Sigmoid colon (tissue), 7 donors: ENCODE data around the gene PTGDS. TPM values are rescaled to one million over a fixed set of nuclear protein-coding genes. Genes with fewer than 3 reads are reported as not detected.

Experiments used
- DNase-seq: peaks from one replicate; pipeline ENCODE4 v3.0.0-alpha.2; 2019
- H3K27ac ChIP-seq, 4 donors: fragments of 200-600 bp; sonication (generic); one replicate each; pipeline ENCODE4 v1.5.1; 2016 to 2019; ENCODE audit warnings: mild to moderate bottlenecking in 1 of 4
- H3K27me3 ChIP-seq, 3 donors: fragments of 200-600 bp; sonication (generic); one replicate each; pipeline ENCODE4 v1.5.1; 2019; ENCODE audit warnings: mild to moderate bottlenecking in 1 of 3
- H3K36me3 ChIP-seq, 4 donors: fragments of 200-600 bp; sonication (generic); one replicate each; pipeline ENCODE4 v1.5.1; 2016 to 2019
- H3K4me1 ChIP-seq, 4 donors: fragments of 200-600 bp; sonication (generic); one replicate each; pipeline ENCODE4 v1.5.1; 2017 to 2019
- H3K4me3 ChIP-seq, 4 donors: fragments of 200-600 bp; sonication (generic); one replicate each; pipeline ENCODE4 v1.5.1; 2017 to 2019; ENCODE audit warnings: mild to moderate bottlenecking in 2 of 4, moderate library complexity in 1 of 4
- H3K9me3 ChIP-seq, 4 donors: fragments of 200-600 bp in 3 of 4; sonication (generic) in 3 of 4; one replicate each; pipeline versions ENCODE4 v1.5.1 to v1.6.1; 2013 to 2019
- CTCF ChIP-seq, 4 experiments: fragments of 450-650 bp in 3 of 4; fragments of 200-600 bp in 1 of 4; IDR thresholded peaks; one replicate each; pipeline ENCODE4 v1.5.1; 2016 to 2019; ENCODE audit warnings: antibody characterized with exemption in 4 of 4, mild to moderate bottlenecking in 3 of 4, moderate library complexity in 2 of 4
- EP300 ChIP-seq, 4 donors: sonication (generic); formaldehyde crosslinking; IDR thresholded peaks; one replicate each; pipeline ENCODE4 v1.6.1; 2017; ENCODE audit warnings: antibody characterized with exemption in 4 of 4
- POLR2A ChIP-seq, 2 donors: fragments of 450-650 bp; IDR thresholded peaks; one replicate each; pipeline ENCODE4 v1.6.1; 2016; ENCODE audit warnings: antibody characterized with exemption in 2 of 2, mild to moderate bottlenecking in 2 of 2, moderate library complexity in 2 of 2
- POLR2AphosphoS5 ChIP-seq, 4 donors: sonication (generic); formaldehyde crosslinking; IDR thresholded peaks; one replicate each; pipeline ENCODE4 v1.6.1; 2017; ENCODE audit warnings: antibody characterized with exemption in 4 of 4
- WGBS, 2 donors: extraction: QIAGEN DNeasy Blood & Tissue Kit; methylation state at CpG; one replicate each; pipeline ENCODE4 v1.1.7; 2013; 5-methylcytosine and 5-hydroxymethylcytosine counted together
- intact Hi-C: fragments of 100-400 bp; cut with DNase I; formaldehyde crosslinking; loops from one replicate; pipeline ENCODE4 v1.15.1; 2023
- polyA plus RNA-seq, 3 donors: library from polyadenylated mRNA; stranded (reverse); fragments of 200-250 nt; gene quantifications; one replicate each; pipeline ENCODE4 v1.2.3, GENCODE V29; 2013
- total RNA-seq, 4 donors: library from RNA; depleted of rRNA; stranded (reverse); fragments of >200 nt; gene quantifications; one replicate each; pipeline ENCODE4 v1.1.0, GENCODE V29; 2016
- donor health status: healthy with polysubstance abuse.
- donor health status: Bipolar disorder and iron deficiency.
- donor health status: healthy.

The PTGDS gene
- total and polyA plus RNA-seq, 7 donors = 8.3 to 218 (median 28.5) TPM

- TF ChIP-seq CTCF (IDR thresholded peaks at IDR 0.05) = no peak
- no peak for TF ChIP-seq POLR2AphosphoS5 (IDR thresholded peaks at IDR 0.05)
- TF ChIP-seq POLR2A (IDR thresholded peaks at IDR 0.05) = no peak
- TF ChIP-seq EP300 (IDR thresholded peaks at IDR 0.05) = no peak
- H3K4me3 ChIP-seq = no peak overlapping the region
- intact Hi-C loops = no loop called here
- WGBS, 2 donors = 95 to 96% methylated on average over 49 of the region's 49 CpGs
- DNase-seq = no peak
- H3K36me3 ChIP-seq = peaks cover 0 to 50% (median 19%) of the 10 kb centered on the region in 4 donors
- no peaks in the 10 kb centered on the region for H3K4me1 ChIP-seq
- no peaks in the 10 kb centered on the region for H3K9me3 ChIP-seq
- no peak overlapping the region for H3K27ac ChIP-seq
- no peaks in the 10 kb centered on the region for H3K27me3 ChIP-seq
Observed at GRCh38 chr9:137009938-137010732, 32.8 kb downstream of the PTGDS start.

GRCh38 chr9:137011156-137011555, 33.9 kb downstream of the PTGDS start:
- 94 to 97% methylated on average over 24 of the region's 24 CpGs for WGBS, 2 donors
- peaks cover 0 to 60% (median 20%) of the 10 kb centered on the region in 4 donors for H3K36me3 ChIP-seq
- no peak for TF ChIP-seq EP300 (IDR thresholded peaks at IDR 0.05)

GRCh38 chr9:137011907-137012675, 34.8 kb downstream of the PTGDS start:
- Histone ChIP-seq H3K27ac (no peak overlapping the region), H3K9me3 (no peaks in the 10 kb centered on the region), H3K4me1 (no peaks in the 10 kb centered on the region), H3K36me3 (peaks cover 0 to 69% (median 20%) of the 10 kb centered on the region in 4 donors), H3K4me3 (no peak overlapping the region), H3K27me3 (no peaks in the 10 kb centered on the region)
- TF ChIP-seq EP300 (IDR thresholded peaks at IDR 0.05) = no peak
- no peak for TF ChIP-seq POLR2AphosphoS5 (IDR thresholded peaks at IDR 0.05)
- no peak for TF ChIP-seq POLR2A (IDR thresholded peaks at IDR 0.05)
- TF ChIP-seq CTCF (IDR thresholded peaks at IDR 0.05) = no peak
- WGBS, 2 donors = 91 to 92% methylated on average over 39 of the region's 39 CpGs
- DNase-seq = no peak
- intact Hi-C loops = no loop called here

More at GRCh38 chr9:137011156-137011555, 33.9 kb downstream of the PTGDS start:
- Histone ChIP-seq H3K27me3 (no peaks in the 10 kb centered on the region), H3K27ac (no peak overlapping the region), H3K4me3 (no peak overlapping the region), H3K4me1 (no peaks in the 10 kb centered on the region), H3K9me3 (no peaks in the 10 kb centered on the region)
- intact Hi-C loops = no loop called here
- no peak for DNase-seq

GRCh38 chr9:137012694-137013570, 35.6 kb downstream of the PTGDS start:
- no peak overlapping the region for H3K4me3 ChIP-seq
- intact Hi-C loops = no loop called here
- WGBS, 2 donors = 91 to 94% methylated on average over 67 of the region's 67 CpGs
- no peaks in the 10 kb centered on the region for H3K4me1 ChIP-seq
- H3K27me3 ChIP-seq = no peaks in the 10 kb centered on the region
- DNase-seq = no peak
- no peak for TF ChIP-seq POLR2A (IDR thresholded peaks at IDR 0.05)
- no peak for TF ChIP-seq EP300 (IDR thresholded peaks at IDR 0.05)
- TF ChIP-seq CTCF (IDR thresholded peaks at IDR 0.05) = no peak
- no peak for TF ChIP-seq POLR2AphosphoS5 (IDR thresholded peaks at IDR 0.05)
- H3K27ac ChIP-seq = no peak overlapping the region
- peaks cover 0 to 78% (median 23%) of the 10 kb centered on the region in 4 donors for H3K36me3 ChIP-seq
- H3K9me3 ChIP-seq = no peaks in the 10 kb centered on the region
